Suprapubic skin (tissue), 4 donors: ENCODE measurements around the gene ITGA3. TPM values are rescaled to one million over a fixed set of nuclear protein-coding genes. Genes with fewer than 3 reads are reported as not detected.
A peak's percentile ranks its signal among the peaks of the same experiment; 100 is the strongest.

Experiments used
- DNase-seq, 2 donors: peaks; one replicate each; pipeline ENCODE4 v3.0.0-alpha.2; 2019; ENCODE audit warnings: low spot score in 2 of 2
- H3K27ac ChIP-seq: fragments of 200-600 bp; sonication (generic); one replicate; pipeline ENCODE4 v1.5.1; 2019
- H3K27me3 ChIP-seq: fragments of 200-600 bp; sonication (generic); one replicate; pipeline ENCODE4 v1.5.1; 2019
- H3K36me3 ChIP-seq: fragments of 200-600 bp; sonication (generic); one replicate; pipeline ENCODE4 v1.5.1; 2019
- H3K4me1 ChIP-seq: fragments of 200-600 bp; sonication (generic); one replicate; pipeline ENCODE4 v1.5.1; 2019
- H3K4me3 ChIP-seq: fragments of 200-600 bp; sonication (generic); one replicate; pipeline ENCODE4 v1.5.1; 2019; ENCODE audit warnings: mild to moderate bottlenecking
- H3K9me3 ChIP-seq: fragments of 200-600 bp; sonication (generic); one replicate; pipeline ENCODE4 v1.5.1; 2019
- CTCF ChIP-seq, 2 donors: fragments of 200-600 bp in 1 of 2; fragments of 450-650 bp in 1 of 2; sonication (generic) in 1 of 2; IDR thresholded peaks; one replicate each; pipeline ENCODE4 v1.5.1; 2016 to 2019; ENCODE audit warnings: antibody characterized with exemption in 2 of 2, mild to moderate bottlenecking in 1 of 2, moderate library complexity in 1 of 2
- EP300 ChIP-seq: sonication (generic); formaldehyde crosslinking; IDR thresholded peaks from one replicate; pipeline ENCODE4 v1.6.1; 2017; ENCODE audit warnings: antibody characterized with exemption
- POLR2A ChIP-seq, 2 donors: fragments of 450-650 bp; IDR thresholded peaks; one replicate each; pipeline ENCODE4 v1.6.1; 2017; ENCODE audit warnings: antibody characterized with exemption in 2 of 2, mild to moderate bottlenecking in 2 of 2, moderate library complexity in 2 of 2
- POLR2AphosphoS5 ChIP-seq, 3 donors: sonication (generic); formaldehyde crosslinking; IDR thresholded peaks; one replicate each; pipeline ENCODE4 v1.6.1; 2017; ENCODE audit warnings: antibody characterized with exemption in 3 of 3
- WGBS: methylation state at CpG from one replicate; pipeline ENCODE4 v1.1.5; 2018; 5-methylcytosine and 5-hydroxymethylcytosine counted together
- total RNA-seq, 4 donors: library from RNA; depleted of rRNA; stranded (reverse); fragments of >200 nt; gene quantifications; one replicate each; pipeline ENCODE4 v1.1.0, GENCODE V29; 2016

Gene ITGA3
- total RNA-seq, 4 donors from 2014 or later = 85.9 to 229 (median 198) TPM

GRCh38 chr17:50094753-50095619 lies 39.1 kb downstream of the ITGA3 start, which contains the start of gene PDK2:
Gene PDK2 (plus strand): TSS chr17:50095351. CDS start chr17:50095436, 85 bp downstream.
- Histone ChIP-seq H3K9me3 (no peaks in the 10 kb centered on the region), H3K36me3 (peaks cover 25% of the 10 kb centered on the region), H3K27me3 (no peaks in the 10 kb centered on the region), H3K27ac (peak within 1 kb of the TSS; percentile 74), H3K4me1 (peaks cover 35% of the 10 kb centered on the region), H3K4me3 (peak within 1 kb of the TSS; percentile 73)
- under 1% methylated on average over 55 of the region's 68 CpGs for WGBS
- DNase-seq = peak; percentile 97 to 99
- TF ChIP-seq POLR2A (IDR thresholded peaks at IDR 0.05) (no peak), CTCF (IDR thresholded peaks at IDR 0.05) (no peak), EP300 (no peak), POLR2AphosphoS5 (IDR thresholded peaks at IDR 0.05) (peak in 2 of 3 donors; percentile 36 to 92)

GRCh38 chr17:50095626-50096037 lies 39.7 kb downstream of the ITGA3 start:
- Histone ChIP-seq H3K9me3 (no peaks in the 10 kb centered on the region), H3K4me1 (peaks cover 41% of the 10 kb centered on the region), H3K4me3 (peak overlapping the region; percentile 73), H3K36me3 (peaks cover 28% of the 10 kb centered on the region), H3K27ac (peak overlapping the region; percentile 74), H3K27me3 (no peaks in the 10 kb centered on the region)
- under 1% methylated on average over 12 of the region's 12 CpGs for WGBS
- no peak for TF ChIP-seq EP300
- no peak for TF ChIP-seq POLR2A (IDR thresholded peaks at IDR 0.05)
- TF ChIP-seq CTCF (IDR thresholded peaks at IDR 0.05) = no peak
- TF ChIP-seq POLR2AphosphoS5 (IDR thresholded peaks at IDR 0.05) = no peak
- DNase-seq = no peak

DNA sequence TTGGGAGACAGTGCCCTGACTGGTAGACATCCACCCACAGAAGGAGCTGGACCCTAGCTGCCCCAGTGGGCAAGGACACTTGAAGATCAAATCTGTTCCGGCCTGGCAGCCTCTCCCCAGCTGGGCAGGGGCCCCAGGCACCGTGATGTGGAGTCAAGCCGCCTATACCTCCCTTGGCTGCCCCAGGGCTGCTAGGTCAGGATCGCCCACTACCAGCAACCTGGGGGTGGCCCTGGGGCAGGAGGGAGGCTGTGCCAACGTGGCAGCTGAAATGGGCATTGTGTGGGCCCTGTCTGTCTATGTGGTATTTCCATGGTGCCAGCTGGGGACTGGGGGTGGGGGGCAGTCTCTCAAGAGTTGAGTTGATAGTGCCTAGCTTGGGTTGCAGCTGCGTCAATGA lies 40.2 kb downstream of the ITGA3 start:
- DNase-seq = no peak
- 17% methylated on average over 5 of the region's 6 CpGs for WGBS
- Histone ChIP-seq H3K36me3 (peaks cover 28% of the 10 kb centered on the region), H3K9me3 (no peaks in the 10 kb centered on the region), H3K27me3 (no peaks in the 10 kb centered on the region), H3K4me3 (peak overlapping the region; percentile 73), H3K4me1 (peaks cover 46% of the 10 kb centered on the region), H3K27ac (peak overlapping the region; percentile 74)
- TF ChIP-seq POLR2AphosphoS5 (IDR thresholded peaks at IDR 0.05) (no peak), EP300 (no peak), CTCF (IDR thresholded peaks at IDR 0.05) (no peak), POLR2A (IDR thresholded peaks at IDR 0.05) (no peak)

DNA sequence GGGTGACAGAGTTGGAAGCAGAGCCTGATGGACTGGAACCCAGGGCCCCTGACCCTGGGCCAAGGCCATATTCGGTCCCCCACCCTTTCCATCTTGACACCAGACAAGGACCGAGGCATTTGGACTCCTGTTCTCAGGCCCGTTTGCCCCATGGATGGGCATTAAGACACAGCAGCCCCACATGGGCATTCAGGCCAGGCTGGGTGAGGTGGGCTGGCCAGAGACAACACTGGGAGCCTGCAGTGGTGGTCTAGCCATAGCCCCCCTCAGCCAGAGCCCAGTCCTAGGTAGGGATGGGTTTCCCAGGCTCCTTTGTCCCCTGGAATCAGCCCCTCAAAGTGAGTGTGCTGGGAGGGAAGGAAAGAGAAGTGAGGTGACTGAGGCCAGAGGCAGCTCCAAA lies 40.8 kb downstream of the ITGA3 start:
- peak overlapping the region; percentile 73 for H3K4me3 ChIP-seq
- H3K27me3 ChIP-seq = no peaks in the 10 kb centered on the region
- H3K4me1 ChIP-seq = peaks cover 52% of the 10 kb centered on the region
- no peak for DNase-seq
- no peak overlapping the region for H3K27ac ChIP-seq
- 60% methylated on average over 1 of the region's 3 CpGs for WGBS
- H3K9me3 ChIP-seq = no peaks in the 10 kb centered on the region
- peaks cover 29% of the 10 kb centered on the region for H3K36me3 ChIP-seq
- TF ChIP-seq CTCF (IDR thresholded peaks at IDR 0.05) (no peak), EP300 (no peak), POLR2A (IDR thresholded peaks at IDR 0.05) (no peak), POLR2AphosphoS5 (IDR thresholded peaks at IDR 0.05) (no peak)

- Histone ChIP-seq H3K27ac (no peak overlapping the region), H3K4me1 (peaks cover 59% of the 10 kb centered on the region)
Observed at GRCh38 chr17:50097455-50097854, 41.5 kb downstream of the ITGA3 start.

More at GRCh38 chr17:50097455-50097854, 41.5 kb downstream of the ITGA3 start:
- Histone ChIP-seq H3K27me3 (no peaks in the 10 kb centered on the region), H3K36me3 (peaks cover 32% of the 10 kb centered on the region), H3K4me3 (no peak overlapping the region), H3K9me3 (no peaks in the 10 kb centered on the region)
- TF ChIP-seq POLR2AphosphoS5 (IDR thresholded peaks at IDR 0.05) = no peak
- TF ChIP-seq POLR2A (IDR thresholded peaks at IDR 0.05) = no peak
- no peak for TF ChIP-seq EP300
- TF ChIP-seq CTCF (IDR thresholded peaks at IDR 0.05) = no peak
- DNase-seq = no peak
- 81% methylated on average over 3 of the region's 7 CpGs for WGBS
